GM13977 (cell line): Measurements from ENCODE around the gene CACNA2D1.

Experiments used
- DNase-seq: peaks from one replicate; pipeline ENCODE4 v3.0.0; 2012; ENCODE audit warnings: low spot score
- in situ Hi-C: fragments of 300-500 bp; cut with MboI; formaldehyde crosslinking; loops from one replicate; pipeline ENCODE4 v1.12.0; 2022; ENCODE audit warnings: low sequenced_read_pairs, low pct_unique_long_range_greater_than_20kb, mixed read lengths, inconsistent platforms; ENCODE audit not compliant: unreplicated experiment
- TF ChIP-seq, protein P1 (sequence below): IDR thresholded peaks from 2 replicates; pipeline ENCODE4 v1.5.1; 2012; ENCODE audit warnings: mild to moderate bottlenecking, control low read depth; ENCODE audit not compliant: insufficient read depth; ENCODE audit errors: extremely low read depth, missing control alignments

CACNA2D1 gene

DNA sequence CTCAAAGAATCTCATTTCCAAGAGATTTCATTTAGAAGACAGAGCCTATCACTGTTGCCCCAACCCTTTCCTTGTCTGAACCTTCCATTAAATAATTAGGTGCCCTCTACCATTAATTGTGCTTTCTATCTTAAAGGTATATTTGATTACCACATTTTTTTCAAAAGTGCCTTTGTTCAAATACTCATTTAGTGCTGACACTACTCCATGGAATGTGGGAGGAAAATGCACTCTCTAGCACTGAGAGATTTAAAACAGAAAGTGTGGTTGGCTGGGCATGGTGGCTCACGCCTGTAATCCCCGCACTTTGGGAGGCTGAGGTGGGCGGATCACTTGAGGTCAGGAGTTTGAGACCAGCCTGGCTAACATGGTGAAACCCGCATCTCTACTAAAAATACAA lies 119.8 kb downstream of the CACNA2D1 start:
- in situ Hi-C loops: no loop called here
- DNase-seq: no peak
- TF ChIP-seq, protein P1, sequence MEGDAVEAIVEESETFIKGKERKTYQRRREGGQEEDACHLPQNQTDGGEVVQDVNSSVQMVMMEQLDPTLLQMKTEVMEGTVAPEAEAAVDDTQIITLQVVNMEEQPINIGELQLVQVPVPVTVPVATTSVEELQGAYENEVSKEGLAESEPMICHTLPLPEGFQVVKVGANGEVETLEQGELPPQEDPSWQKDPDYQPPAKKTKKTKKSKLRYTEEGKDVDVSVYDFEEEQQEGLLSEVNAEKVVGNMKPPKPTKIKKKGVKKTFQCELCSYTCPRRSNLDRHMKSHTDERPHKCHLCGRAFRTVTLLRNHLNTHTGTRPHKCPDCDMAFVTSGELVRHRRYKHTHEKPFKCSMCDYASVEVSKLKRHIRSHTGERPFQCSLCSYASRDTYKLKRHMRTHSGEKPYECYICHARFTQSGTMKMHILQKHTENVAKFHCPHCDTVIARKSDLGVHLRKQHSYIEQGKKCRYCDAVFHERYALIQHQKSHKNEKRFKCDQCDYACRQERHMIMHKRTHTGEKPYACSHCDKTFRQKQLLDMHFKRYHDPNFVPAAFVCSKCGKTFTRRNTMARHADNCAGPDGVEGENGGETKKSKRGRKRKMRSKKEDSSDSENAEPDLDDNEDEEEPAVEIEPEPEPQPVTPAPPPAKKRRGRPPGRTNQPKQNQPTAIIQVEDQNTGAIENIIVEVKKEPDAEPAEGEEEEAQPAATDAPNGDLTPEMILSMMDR: no peak

GRCh38 chr7:82319674-82320118 lies 123.9 kb downstream of the CACNA2D1 start:
- DNase-seq: no peak
- TF ChIP-seq, protein P1: no peak
- in situ Hi-C loops: no loop called here

- TF ChIP-seq, protein P1: no peak
- DNase-seq: no peak
- in situ Hi-C loops: no loop called here
Measured at GRCh38 chr7:82318786-82319185, 124.8 kb downstream of the CACNA2D1 start.

- in situ Hi-C loops: no loop called here
- TF ChIP-seq, protein P1: no peak
- DNase-seq: no peak
Measured at GRCh38 chr7:82317760-82318159, 125.8 kb downstream of the CACNA2D1 start.

DNA sequence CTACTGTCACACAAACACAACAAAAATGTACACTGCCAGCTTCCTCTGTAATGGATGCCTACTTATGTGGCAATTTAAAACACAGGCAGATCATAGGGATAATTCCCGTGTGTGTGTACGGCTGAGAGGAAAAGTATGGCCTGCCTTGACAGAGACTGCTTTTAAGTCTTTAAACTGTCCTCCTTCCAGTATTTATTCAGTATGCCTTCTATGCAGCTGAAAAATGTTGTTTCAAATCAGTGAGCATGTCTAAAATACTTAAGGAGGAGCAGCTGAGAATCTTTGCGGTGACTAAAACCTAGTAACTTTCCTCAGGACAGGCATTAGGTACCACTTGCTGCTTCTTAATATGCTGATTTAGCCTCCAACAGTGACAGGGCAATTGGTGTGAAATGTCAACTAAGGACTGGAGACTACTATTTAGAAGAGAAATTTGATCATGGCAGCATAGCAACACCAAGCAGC lies 126.3 kb downstream of the CACNA2D1 start:
- no peak for DNase-seq
- TF ChIP-seq, protein P1: no peak
- in situ Hi-C loops: no loop called here

GRCh38 chr7:82313269-82313668 lies 130.3 kb downstream of the CACNA2D1 start:
- in situ Hi-C loops: no loop called here
- no peak for DNase-seq
- TF ChIP-seq, protein P1: no peak

GRCh38 chr7:82312646-82313045 lies 130.9 kb downstream of the CACNA2D1 start:
- in situ Hi-C loops: no loop called here
- no peak for DNase-seq
- TF ChIP-seq, protein P1: no peak
